H1 (cell line): ENCODE measurements around the gene SLC30A7. TPM values are rescaled to one million over a fixed set of nuclear protein-coding genes. Genes with fewer than 3 reads are reported as not detected.
"Not testable (repeated sequence)": the region's sequence is repeated elsewhere in the genome, so short reads cannot be mapped to it uniquely, and the experiment has no call there.

Experiments used
- CTCF ChIA-PET: fragments of 300-600 bp; sonication (Branson Sonifier 250); formaldehyde crosslinking; loops from one replicate; lab custom pipeline; 2021; ENCODE audit not compliant: partially characterized antibody; lab: Charles Lee
- POLR2A ChIA-PET: fragments of 300-600 bp; sonication (Branson Sonifier 250); formaldehyde crosslinking; loops from one replicate; lab custom pipeline; 2021; ENCODE audit warnings: inconsistent platforms; ENCODE audit not compliant: partially characterized antibody; lab: Charles Lee
- DNase-seq, 2 experiments: peaks; one replicate each; pipeline versions ENCODE4 v3.0.0 to v3.0.0-alpha.2; 2010 to 2022; ENCODE audit warnings: low spot score in 2 of 2, low read depth in 1 of 2, mixed read lengths in 1 of 2
- FAIRE-seq: peaks from 2 replicates; lab custom pipeline; 2011; peaks lifted over from hg19 to GRCh38; lab: Jason Lieb, UNC
- H2AFZ ChIP-seq: 2 replicates; pipeline ENCODE4 v1.8.1; 2012; ENCODE audit warnings: low read length, inconsistent platforms
- H2AK5ac ChIP-seq: 2 replicates; pipeline ENCODE4 v1.6.1; 2013; ENCODE audit warnings: low read depth, low read length
- H2BK120ac ChIP-seq: replicated peaks from 2 replicates; pipeline ENCODE3; 2013; ENCODE audit warnings: low read depth, low read length, inconsistent platforms
- H2BK12ac ChIP-seq: 2 replicates; pipeline ENCODE4 v1.6.1; 2013; ENCODE audit warnings: low read depth, low read length
- H2BK15ac ChIP-seq: 2 replicates; pipeline ENCODE4 v1.6.1; 2013; ENCODE audit warnings: low read length
- H2BK20ac ChIP-seq: 2 replicates; pipeline ENCODE4 v1.6.1; 2013; ENCODE audit warnings: low read length
- H2BK5ac ChIP-seq: 2 replicates; pipeline ENCODE4 v1.6.1; 2013; ENCODE audit warnings: low read depth, low read length
- H3K14ac ChIP-seq: 2 replicates; pipeline ENCODE4 v1.6.1; 2013; ENCODE audit warnings: inconsistent platforms; ENCODE audit not compliant: insufficient read length
- H3K18ac ChIP-seq: 2 replicates; pipeline ENCODE4 v1.6.1; 2013; ENCODE audit warnings: low read length; ENCODE audit errors: extremely low read depth
- H3K23ac ChIP-seq: 2 replicates; pipeline ENCODE4 v1.6.1; 2013; ENCODE audit warnings: inconsistent platforms; ENCODE audit not compliant: insufficient read length
- H3K23me2 ChIP-seq: 2 replicates; pipeline ENCODE4 v1.6.1; 2013; ENCODE audit warnings: low read depth, low read length
- H3K27ac ChIP-seq: 2 replicates; pipeline ENCODE4 v1.6.1; 2011; ENCODE audit warnings: low read depth, low read length, inconsistent platforms
- H3K27me3 ChIP-seq, 4 experiments: replicated peaks in 1 of 4; 1 replicate in 1 of 4; 2 replicates in 3 of 4; pipeline versions ENCODE4 v1.6.1 to v1.8.1; 2011 to 2013; ENCODE audit warnings: low read length in 3 of 4, mild to moderate bottlenecking in 3 of 4, inconsistent platforms in 2 of 4, mixed read lengths in 2 of 4, moderate library complexity in 1 of 4; ENCODE audit not compliant: control insufficient read depth in 3 of 4, insufficient read depth in 3 of 4; ENCODE audit errors: extremely low read depth in 1 of 4
- H3K36me3 ChIP-seq, 4 experiments: 2 replicates each; pipeline versions ENCODE4 v1.6.1 to v1.8.1; 2011 to 2013; ENCODE audit warnings: mild to moderate bottlenecking in 4 of 4, low read length in 3 of 4, moderate library complexity in 2 of 4, control low read depth in 1 of 4, inconsistent platforms in 1 of 4; ENCODE audit not compliant: insufficient read depth in 4 of 4, control insufficient read depth in 2 of 4
- H3K4ac ChIP-seq: replicated peaks from 2 replicates; pipeline ENCODE3; 2013; ENCODE audit warnings: low read length, low read depth, mixed read lengths, inconsistent platforms; ENCODE audit not compliant: insufficient read length
- H3K4me1 ChIP-seq, 4 experiments: replicated peaks in 1 of 4; 1 replicate in 1 of 4; 2 replicates in 3 of 4; pipeline versions ENCODE4 v1.6.1 to v1.8.1; 2011 to 2013; ENCODE audit warnings: low read length in 3 of 4, inconsistent platforms in 2 of 4, mixed read lengths in 1 of 4; ENCODE audit not compliant: insufficient read depth in 4 of 4, control insufficient read depth in 3 of 4
- H3K4me2 ChIP-seq, 2 experiments: 2 replicates each; pipeline versions ENCODE4 v1.6.1 to v1.8.1; 2011 to 2013; ENCODE audit warnings: low read depth in 2 of 2, low read length in 2 of 2, control low read depth in 1 of 2, inconsistent platforms in 1 of 2, mild to moderate bottlenecking in 1 of 2; ENCODE audit not compliant: insufficient read depth in 1 of 2
- H3K4me3 ChIP-seq, 4 experiments: fragments of 200-600, 300-600 bp in 1 of 4; sonication (generic), shearing (Covaris generic), sonication (Bioruptor Twin) in 1 of 4; 2 replicates each; pipeline versions ENCODE4 v1.5.1 to v1.8.1; 2011 to 2016; ENCODE audit warnings: low read length in 4 of 4, low read depth in 3 of 4, control low read depth in 2 of 4, inconsistent platforms in 2 of 4, mild to moderate bottlenecking in 2 of 4, mixed read lengths in 1 of 4, moderate library complexity in 1 of 4; ENCODE audit not compliant: insufficient read depth in 2 of 4; ENCODE audit errors: extremely low read depth in 1 of 4
- H3K56ac ChIP-seq: replicated peaks from 2 replicates; pipeline ENCODE3; 2013; ENCODE audit warnings: low read depth, mild to moderate bottlenecking, mixed read lengths, low read length, inconsistent platforms; ENCODE audit not compliant: insufficient read length
- H3K79me1 ChIP-seq: 2 replicates; pipeline ENCODE4 v1.6.1; 2013; ENCODE audit warnings: low read depth, low read length, control low read depth
- H3K79me2 ChIP-seq, 2 experiments: 2 replicates each; pipeline versions ENCODE4 v1.6.1 to v1.8.1; 2012 to 2013; ENCODE audit warnings: low read length in 2 of 2, mild to moderate bottlenecking in 2 of 2, inconsistent platforms in 1 of 2; ENCODE audit not compliant: insufficient read depth in 2 of 2, control insufficient read depth in 1 of 2
- H3K9ac ChIP-seq, 4 experiments: replicated peaks in 1 of 4; 1 replicate in 1 of 4; 2 replicates in 3 of 4; pipeline versions ENCODE4 v1.6.1 to v1.8.1; 2011 to 2013; ENCODE audit warnings: low read depth in 3 of 4, low read length in 3 of 4, control low read depth in 2 of 4, mild to moderate bottlenecking in 2 of 4, moderate library complexity in 2 of 4, inconsistent platforms in 1 of 4; ENCODE audit errors: extremely low read depth in 1 of 4
- H3K9me3 ChIP-seq, 2 experiments: 2 replicates each; pipeline versions ENCODE4 v1.6.1 to v1.8.1; 2012 to 2013; ENCODE audit warnings: mild to moderate bottlenecking in 2 of 2, moderate library complexity in 2 of 2, control low read depth in 1 of 2, inconsistent platforms in 1 of 2, low read depth in 1 of 2, low read length in 1 of 2, mixed read lengths in 1 of 2; ENCODE audit not compliant: insufficient read depth in 2 of 2
- H4K20me1 ChIP-seq, 2 experiments: replicated peaks in 1 of 2; 2 replicates each; pipeline versions ENCODE3 to v1.8.1; 2011 to 2013; ENCODE audit warnings: inconsistent platforms in 2 of 2, low read length in 2 of 2, mild to moderate bottlenecking in 1 of 2; ENCODE audit not compliant: insufficient read depth in 2 of 2, control insufficient read depth in 1 of 2
- H4K5ac ChIP-seq: 2 replicates; pipeline ENCODE4 v1.6.1; 2013; ENCODE audit warnings: low read length, low read depth, mixed read lengths, inconsistent platforms; ENCODE audit not compliant: insufficient read length
- H4K8ac ChIP-seq: 2 replicates; pipeline ENCODE4 v1.8.0; 2013; ENCODE audit warnings: mild to moderate bottlenecking, moderate library complexity, low read length, inconsistent platforms; ENCODE audit not compliant: insufficient read depth; ENCODE audit errors: extremely low read depth
- H4K91ac ChIP-seq: replicated peaks from 2 replicates; pipeline ENCODE3; 2013; ENCODE audit warnings: low read length, mixed read lengths, inconsistent platforms; ENCODE audit not compliant: insufficient read length
- WGBS, 2 experiments: shearing (Covaris generic) in 1 of 2; methylation state at CpG; one replicate each; pipeline versions ENCODE4 v1.1.6 to v1.1.7; 2013 to 2015; ENCODE audit warnings: low lambda C conversion rate in 2 of 2, mixed read lengths in 2 of 2, inconsistent platforms in 1 of 2, low coverage in 1 of 2, missing lambda C conversion rate in 1 of 2; ENCODE audit not compliant: insufficient replicate concordance in 2 of 2, insufficient coverage in 1 of 2, insufficient read length in 1 of 2; ENCODE audit errors: extremely low coverage in 1 of 2, missing lambda C conversion rate in 1 of 2; 5-methylcytosine and 5-hydroxymethylcytosine counted together
- polyA plus RNA-seq, 7 experiments: library from polyadenylated mRNA; depleted of rRNA in 3 of 7; stranded (reverse) in 5 of 7; unstranded in 2 of 7; fragments of >200 nt in 5 of 7; fragments of 200-250 nt in 2 of 7; gene quantifications; 1 replicate in 5 of 7; 2 replicates in 1 of 7; 4 replicates in 1 of 7; pipeline versions ENCODE4 v1.2.1 to v1.2.3, GENCODE V29; 2011 to 2013; ENCODE audit warnings: missing spikeins in 2 of 7, mixed read lengths in 2 of 7
- total RNA-seq: library from RNA; stranded (reverse); fragmentation: NEBNext Ultra II Directional; extraction: Animal tissue kit (Norgen Biotek cat#: 25700); gene quantifications from 2 replicates; pipeline ENCODE4 v1.2.1, GENCODE V29; 2021

Gene SLC30A7
- total and polyA plus RNA-seq, 2 of the 8 experiments (the other 6 are each of a cell fraction or from before 2014, with no cell fraction given) = 5.5 to 22.1 TPM

DNA sequence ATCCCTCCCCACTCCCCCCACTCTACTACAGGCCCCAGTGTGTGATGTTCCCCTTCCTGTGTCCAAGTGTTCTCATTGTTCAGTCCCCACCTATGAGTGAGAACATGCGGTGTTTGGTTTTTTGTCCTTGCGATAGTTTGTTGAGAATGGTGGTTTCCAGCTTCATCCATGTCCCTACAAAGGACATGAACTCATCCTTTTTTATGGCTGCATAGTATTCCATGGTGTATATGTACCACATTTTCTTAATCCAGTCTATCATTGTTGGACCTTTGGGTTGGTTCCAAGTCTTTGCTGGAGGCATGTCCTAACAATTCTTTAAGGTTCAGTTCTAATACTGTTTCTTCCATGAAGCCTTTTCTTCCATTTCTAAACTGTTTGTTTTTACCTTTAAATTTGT is 37.7 kb downstream of the SLC30A7 start:
- peaks cover 0 to 22% (median 1%) of the 10 kb centered on the region in 4 experiments; a peak in 2 of 8 replicates for H3K36me3 ChIP-seq
- H2AK5ac ChIP-seq, H2BK5ac ChIP-seq, DNase-seq, H3K23me2 ChIP-seq, H3K27ac ChIP-seq, H2BK120ac ChIP-seq, H3K27me3 ChIP-seq, H4K20me1 ChIP-seq, H3K4ac ChIP-seq, H3K23ac ChIP-seq, H3K4me2 ChIP-seq, H3K56ac ChIP-seq, H3K4me3 ChIP-seq, H4K8ac ChIP-seq, POLR2A ChIA-PET, H3K79me1 ChIP-seq, FAIRE-seq, H3K79me2 ChIP-seq, H2BK20ac ChIP-seq, H2AFZ ChIP-seq, H4K5ac ChIP-seq, H2BK12ac ChIP-seq, H3K18ac ChIP-seq, H2BK15ac ChIP-seq, H3K9me3 ChIP-seq, H3K4me1 ChIP-seq, H4K91ac ChIP-seq, H3K9ac ChIP-seq, H3K14ac ChIP-seq: not testable (repeated sequence)
- 100% methylated on average over 1 of the region's 2 CpGs; no CpG with 5 or more reads in 1 of the 2 experiments for WGBS, 2 experiments
- CTCF ChIA-PET = interaction anchor here (0.7 to 1.0 kb wide), 3 partner anchors 20 to 596 kb away, joined by 3 read pairs; no protein-coding TSS in a partner anchor
